Measurements from ENCODE around the gene RAD51D. TPM values are rescaled to one million over a fixed set of nuclear protein-coding genes. Genes with fewer than 3 reads are reported as not detected.

RAD51D gene
- total RNA-seq = 14.0 and 15.3 TPM in 2 replicates

GRCh38 chr17:35119370-35120165, at the start of gene RAD51D:
Gene RAD51D, minus strand, starts transcription at chr17:35119860. Its CDS starts 247 bp downstream, at chr17:35119613.

GRCh38 chr17:35147375-35147905, 27.8 kb upstream of the RAD51D start, which contains the start of gene UNC45B:
Gene UNC45B, plus strand, starts transcription at chr17:35147817. Its CDS starts 447 bp downstream, at chr17:35148264.

GRCh38 chr17:35141681-35142466, 22.2 kb upstream of the RAD51D start, which contains the start of gene NLE1:
Gene NLE1, minus strand, starts transcription at chr17:35142303. Its CDS starts 28 bp downstream, at chr17:35142275.

GRCh38 chr17:35121315-35121714, 1.7 kb upstream of the RAD51D start, which contains the start of gene FNDC8:
Gene FNDC8, plus strand, starts transcription at chr17:35121615. Its CDS starts 79 bp downstream, at chr17:35121694.

GRCh38 chr17:35063514-35064223, 56.0 kb downstream of the RAD51D start, which contains the start of gene RFFL:
Gene RFFL, minus strand, starts transcription at chr17:35063707. Its CDS starts 37,154 bp downstream, at chr17:35026553.

Small RNA genes within 50 kb of the gene (small RNA-seq; reads per million reads assigned to genes)
- 1.3 reads per million, percentile 30 among the genes with 10 or more reads in this experiment for gene AC004223.1
- not detected for gene RNU6-840P

Other genes with a start within 250 kb of the RAD51D start
- 0.57 and 0.80 TPM in 2 replicates for gene CCT6B, start 158.4 kb downstream of the RAD51D start, total RNA-seq
- 12.6 and 14.9 TPM in 2 replicates for gene ZNF830, start 158.3 kb downstream of the RAD51D start, total RNA-seq
- gene LIG3, start 139.3 kb downstream of the RAD51D start, total RNA-seq = 34.0 and 40.2 TPM in 2 replicates
- gene RFFL, start 56.2 kb downstream of the RAD51D start, total RNA-seq = 13.3 and 17.3 TPM in 2 replicates
- gene FNDC8, start 1.8 kb upstream of the RAD51D start, total RNA-seq = not detected in 2 replicates
- 19.9 and 25.3 TPM in 2 replicates for gene NLE1, start 22.4 kb upstream of the RAD51D start, total RNA-seq
- under 0.01 TPM in 1 of 2 replicates, not detected in the other for gene UNC45B, start 28.0 kb upstream of the RAD51D start, total RNA-seq
- not detected in 2 replicates for gene SLC35G3, start 74.5 kb upstream of the RAD51D start, total RNA-seq
- gene SLFN5, start 123.2 kb upstream of the RAD51D start, total RNA-seq = 36.6 and 44.4 TPM in 2 replicates